ENCODE data around the gene TPPP. TPM values are rescaled to one million over a fixed set of nuclear protein-coding genes. Genes with fewer than 3 reads are reported as not detected.

Gene TPPP
- total RNA-seq, 2 experiments from 2014 or later, result 0.18 to 0.20 TPM

GRCh38 chr5:665956-666711 lies 27.0 kb downstream of the TPPP start:
- Mint-ChIP-seq H3K9me3 (no peaks in the 10 kb centered on the region), H3K4me3 (no peak overlapping the region), H3K27ac (no peak overlapping the region), H3K27me3 (no peaks in the 10 kb centered on the region), H3K36me3 (ENCODE audit: low read depth) (peaks cover 11% of the 10 kb centered on the region), H3K4me1 (ENCODE audit: low read depth) (no peaks in the 10 kb centered on the region)
- ATAC-seq (no peak), DNase-seq (no peak)
- TF ChIP-seq CTCF (IDR thresholded peaks at IDR 0.05), result no peak
- POLR2A ChIA-PET, result no interaction called here
- intact Hi-C loops (cut with micrococcal nuclease), result no loop called here
- CTCF ChIA-PET, result no interaction called here

GRCh38 chr5:665541-665955 lies 27.6 kb downstream of the TPPP start:
- ATAC-seq, result no peak
- POLR2A ChIA-PET, result no interaction called here
- Mint-ChIP-seq H3K4me1 (ENCODE audit: low read depth) (no peaks in the 10 kb centered on the region), H3K4me3 (no peak overlapping the region), H3K9me3 (no peaks in the 10 kb centered on the region), H3K27me3 (no peaks in the 10 kb centered on the region), H3K36me3 (ENCODE audit: low read depth) (peaks cover 14% of the 10 kb centered on the region), H3K27ac (no peak overlapping the region)
- no peak for DNase-seq
- no peak for TF ChIP-seq CTCF (IDR thresholded peaks at IDR 0.05)
- CTCF ChIA-PET, result no interaction called here
- intact Hi-C loops (cut with micrococcal nuclease), result no loop called here

GRCh38 chr5:664994-665360 lies 28.2 kb downstream of the TPPP start:
- intact Hi-C loops (cut with micrococcal nuclease), result no loop called here
- POLR2A ChIA-PET, result no interaction called here
- no peak for TF ChIP-seq CTCF (IDR thresholded peaks at IDR 0.05)
- DNase-seq (no peak), ATAC-seq (no peak)
- H3K36me3 Mint-ChIP-seq (ENCODE audit: low read depth), result peaks cover 19% of the 10 kb centered on the region
- no peaks in the 10 kb centered on the region for H3K4me1 Mint-ChIP-seq (ENCODE audit: low read depth)
- CTCF ChIA-PET, result no interaction called here
- no peak overlapping the region for H3K27ac Mint-ChIP-seq
- no peaks in the 10 kb centered on the region for H3K9me3 Mint-ChIP-seq
- no peak overlapping the region for H3K4me3 Mint-ChIP-seq
- no peaks in the 10 kb centered on the region for H3K27me3 Mint-ChIP-seq

GRCh38 chr5:664343-664993 lies 28.7 kb downstream of the TPPP start:
- no peak overlapping the region for H3K27ac Mint-ChIP-seq
- POLR2A ChIA-PET, result interaction anchor here (0.9 kb wide), 1 partner anchor 9 kb away, joined by 3 read pairs; no protein-coding TSS in a partner anchor
- TF ChIP-seq CTCF (IDR thresholded peaks at IDR 0.05), result no peak
- H3K9me3 Mint-ChIP-seq, result no peaks in the 10 kb centered on the region
- DNase-seq (no peak), ATAC-seq (no peak)
- CTCF ChIA-PET, result no interaction called here
- H3K4me1 Mint-ChIP-seq (ENCODE audit: low read depth), result no peaks in the 10 kb centered on the region
- no peaks in the 10 kb centered on the region for H3K27me3 Mint-ChIP-seq
- peaks cover 22% of the 10 kb centered on the region for H3K36me3 Mint-ChIP-seq (ENCODE audit: low read depth)
- no peak overlapping the region for H3K4me3 Mint-ChIP-seq
- intact Hi-C loops (cut with micrococcal nuclease), result no loop called here
